Measurements from ENCODE around the gene XRCC1.

Gene XRCC1

GRCh38 chr19:43616306-43616705, 41.0 kb upstream of the XRCC1 start:
- Histone ChIP-seq H3K4me3 (ENCODE audit: low read depth in 1 of 2, low read length in 2 of 2) (no peak overlapping the region), H3K36me3 (ENCODE audit: insufficient read depth, low read length) (peaks cover 31% of the 10 kb centered on the region), H3K79me2 (ENCODE audit: insufficient read depth, low read length) (peaks cover 83% of the 10 kb centered on the region), H3K4me1 (ENCODE audit: insufficient read depth, low read length) (peaks cover 38% of the 10 kb centered on the region), H2AFZ (ENCODE audit: low read depth, low read length) (no peak overlapping the region), H4K20me1 (ENCODE audit: insufficient read depth, low read length) (peaks cover 46% of the 10 kb centered on the region), H3K27me3 (ENCODE audit: insufficient read depth, low read length, poor library complexity) (no peaks in the 10 kb centered on the region), H3K9me3 (ENCODE audit: insufficient read depth, low read length, severe bottlenecking) (no peaks in the 10 kb centered on the region), H3K4me2 (ENCODE audit: insufficient read depth, low read length) (0 out of 2 replicates have a peak overlapping the region, but pooled peaks have one; percentile 6), H3K27ac (ENCODE audit: low read length) (no peak overlapping the region), H3K9ac (ENCODE audit: low read depth, low read length) (no peak overlapping the region)
- TF ChIP-seq CTCF (IDR thresholded peaks at IDR 0.05; ENCODE audit: borderline replicate concordance, extremely low read depth, low read length, poor library complexity, severe bottlenecking), result no peak
- no peak for TF ChIP-seq EZH2 (IDR thresholded peaks at IDR 0.05; ENCODE audit: borderline replicate concordance, low read depth, low read length, severe bottlenecking)
- DNase-seq, result no peak
- no peak for ATAC-seq (ENCODE audit: insufficient read depth, low read depth)

- peaks cover 11% of the 10 kb centered on the region for H3K4me1 ChIP-seq (ENCODE audit: insufficient read depth, low read length)
- peaks cover 70% of the 10 kb centered on the region for H4K20me1 ChIP-seq (ENCODE audit: insufficient read depth, low read length)
- peaks cover 65% of the 10 kb centered on the region for H3K36me3 ChIP-seq (ENCODE audit: insufficient read depth, low read length)
- TF ChIP-seq EZH2 (IDR thresholded peaks at IDR 0.05; ENCODE audit: borderline replicate concordance, low read depth, low read length, severe bottlenecking) (no peak), CTCF (IDR thresholded peaks at IDR 0.05; ENCODE audit: borderline replicate concordance, extremely low read depth, low read length, poor library complexity, severe bottlenecking) (no peak)
- H2AFZ ChIP-seq (ENCODE audit: low read depth, low read length), result no peak overlapping the region
- H3K27me3 ChIP-seq (ENCODE audit: insufficient read depth, low read length, poor library complexity), result no peaks in the 10 kb centered on the region
- ATAC-seq (ENCODE audit: insufficient read depth, low read depth) (no peak), DNase-seq (no peak)
- H3K9me3 ChIP-seq (ENCODE audit: insufficient read depth, low read length, severe bottlenecking), result no peaks in the 10 kb centered on the region
- peaks cover 85% of the 10 kb centered on the region for H3K79me2 ChIP-seq (ENCODE audit: insufficient read depth, low read length)
- H3K4me2 ChIP-seq (ENCODE audit: insufficient read depth, low read length), result no peak overlapping the region
- no peak overlapping the region for H3K9ac ChIP-seq (ENCODE audit: low read depth, low read length)
- no peak overlapping the region for H3K27ac ChIP-seq (ENCODE audit: low read length)
- no peak overlapping the region for H3K4me3 ChIP-seq (ENCODE audit: low read depth in 1 of 2, low read length in 2 of 2)
Observed at GRCh38 chr19:43612374-43612773, 37.0 kb upstream of the XRCC1 start.

- Histone ChIP-seq H3K27me3 (ENCODE audit: insufficient read depth, low read length, poor library complexity) (no peaks in the 10 kb centered on the region), H2AFZ (ENCODE audit: low read depth, low read length) (no peak within 1 kb of the TSS), H3K4me1 (ENCODE audit: insufficient read depth, low read length) (peaks cover 5% of the 10 kb centered on the region), H3K36me3 (ENCODE audit: insufficient read depth, low read length) (peaks cover 71% of the 10 kb centered on the region), H3K4me3 (ENCODE audit: low read depth in 1 of 2, low read length in 2 of 2) (no peak within 1 kb of the TSS), H3K4me2 (ENCODE audit: insufficient read depth, low read length) (no peak within 1 kb of the TSS), H3K27ac (ENCODE audit: low read length) (no peak within 1 kb of the TSS), H3K9me3 (ENCODE audit: insufficient read depth, low read length, severe bottlenecking) (no peaks in the 10 kb centered on the region), H3K9ac (ENCODE audit: low read depth, low read length) (no peak within 1 kb of the TSS), H3K79me2 (ENCODE audit: insufficient read depth, low read length) (peaks cover 79% of the 10 kb centered on the region), H4K20me1 (ENCODE audit: insufficient read depth, low read length) (peaks cover 69% of the 10 kb centered on the region)
- ATAC-seq (ENCODE audit: insufficient read depth, low read depth) (no peak), DNase-seq (no peak)
- no peak for TF ChIP-seq EZH2 (IDR thresholded peaks at IDR 0.05; ENCODE audit: borderline replicate concordance, low read depth, low read length, severe bottlenecking)
- TF ChIP-seq CTCF (IDR thresholded peaks at IDR 0.05; ENCODE audit: borderline replicate concordance, extremely low read depth, low read length, poor library complexity, severe bottlenecking), result no peak
Observed at GRCh38 chr19:43611788-43612187, 36.5 kb upstream of the XRCC1 start, which contains the start of gene SRRM5. Gene SRRM5, plus strand, starts transcription at chr19:43612088. Its CDS starts 34 bp downstream, at chr19:43612122.

GRCh38 chr19:43610493-43610892, 35.2 kb upstream of the XRCC1 start:
- H3K36me3 ChIP-seq (ENCODE audit: insufficient read depth, low read length), result peaks cover 84% of the 10 kb centered on the region

More at GRCh38 chr19:43610493-43610892, 35.2 kb upstream of the XRCC1 start:
- H3K4me2 ChIP-seq (ENCODE audit: insufficient read depth, low read length), result no peak overlapping the region
- H4K20me1 ChIP-seq (ENCODE audit: insufficient read depth, low read length), result peaks cover 60% of the 10 kb centered on the region
- no peaks in the 10 kb centered on the region for H3K4me1 ChIP-seq (ENCODE audit: insufficient read depth, low read length)
- no peak for ATAC-seq (ENCODE audit: insufficient read depth, low read depth)
- TF ChIP-seq CTCF (IDR thresholded peaks at IDR 0.05; ENCODE audit: borderline replicate concordance, extremely low read depth, low read length, poor library complexity, severe bottlenecking) (no peak), EZH2 (IDR thresholded peaks at IDR 0.05; ENCODE audit: borderline replicate concordance, low read depth, low read length, severe bottlenecking) (no peak)
- H3K4me3 ChIP-seq (ENCODE audit: low read depth in 1 of 2, low read length in 2 of 2), result no peak overlapping the region
- H3K9ac ChIP-seq (ENCODE audit: low read depth, low read length), result no peak overlapping the region
- no peak overlapping the region for H2AFZ ChIP-seq (ENCODE audit: low read depth, low read length)
- peaks cover 69% of the 10 kb centered on the region for H3K79me2 ChIP-seq (ENCODE audit: insufficient read depth, low read length)
- no peaks in the 10 kb centered on the region for H3K9me3 ChIP-seq (ENCODE audit: insufficient read depth, low read length, severe bottlenecking)
- DNase-seq, result no peak
- H3K27ac ChIP-seq (ENCODE audit: low read length), result no peak overlapping the region
- H3K27me3 ChIP-seq (ENCODE audit: insufficient read depth, low read length, poor library complexity), result no peaks in the 10 kb centered on the region
